Measurements from ENCODE around the gene GEN1.

Gene GEN1

DNA sequence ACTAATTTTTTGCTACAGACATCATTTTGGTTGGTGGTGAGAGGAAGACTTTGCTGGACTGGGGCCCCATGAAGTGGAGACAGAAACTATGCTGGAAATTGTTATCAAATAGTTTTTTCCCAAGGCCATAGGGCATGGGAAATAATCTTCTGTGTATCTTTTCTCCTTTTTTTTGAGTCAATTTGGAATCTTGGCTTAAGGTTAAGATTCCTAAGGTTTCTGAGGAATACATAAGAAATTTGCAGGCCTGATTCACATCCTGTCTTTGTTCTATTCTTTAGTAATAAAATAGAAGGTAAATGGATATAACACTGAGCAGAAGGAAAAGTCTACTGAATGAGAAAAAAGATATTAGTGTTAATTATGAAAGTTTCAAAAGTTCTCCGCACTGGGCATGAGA, 16.9 kb upstream of the GEN1 start:
- TF ChIP-seq, protein P1, sequence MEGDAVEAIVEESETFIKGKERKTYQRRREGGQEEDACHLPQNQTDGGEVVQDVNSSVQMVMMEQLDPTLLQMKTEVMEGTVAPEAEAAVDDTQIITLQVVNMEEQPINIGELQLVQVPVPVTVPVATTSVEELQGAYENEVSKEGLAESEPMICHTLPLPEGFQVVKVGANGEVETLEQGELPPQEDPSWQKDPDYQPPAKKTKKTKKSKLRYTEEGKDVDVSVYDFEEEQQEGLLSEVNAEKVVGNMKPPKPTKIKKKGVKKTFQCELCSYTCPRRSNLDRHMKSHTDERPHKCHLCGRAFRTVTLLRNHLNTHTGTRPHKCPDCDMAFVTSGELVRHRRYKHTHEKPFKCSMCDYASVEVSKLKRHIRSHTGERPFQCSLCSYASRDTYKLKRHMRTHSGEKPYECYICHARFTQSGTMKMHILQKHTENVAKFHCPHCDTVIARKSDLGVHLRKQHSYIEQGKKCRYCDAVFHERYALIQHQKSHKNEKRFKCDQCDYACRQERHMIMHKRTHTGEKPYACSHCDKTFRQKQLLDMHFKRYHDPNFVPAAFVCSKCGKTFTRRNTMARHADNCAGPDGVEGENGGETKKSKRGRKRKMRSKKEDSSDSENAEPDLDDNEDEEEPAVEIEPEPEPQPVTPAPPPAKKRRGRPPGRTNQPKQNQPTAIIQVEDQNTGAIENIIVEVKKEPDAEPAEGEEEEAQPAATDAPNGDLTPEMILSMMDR (IDR thresholded peaks at IDR 0.05; ENCODE audit: low read depth, low read length, missing control alignments), result no peak
- no peak overlapping the region for H3K4me3 ChIP-seq (ENCODE audit: low read depth, low read length)
- DNase-seq (ENCODE audit: low read depth), result no peak

DNA sequence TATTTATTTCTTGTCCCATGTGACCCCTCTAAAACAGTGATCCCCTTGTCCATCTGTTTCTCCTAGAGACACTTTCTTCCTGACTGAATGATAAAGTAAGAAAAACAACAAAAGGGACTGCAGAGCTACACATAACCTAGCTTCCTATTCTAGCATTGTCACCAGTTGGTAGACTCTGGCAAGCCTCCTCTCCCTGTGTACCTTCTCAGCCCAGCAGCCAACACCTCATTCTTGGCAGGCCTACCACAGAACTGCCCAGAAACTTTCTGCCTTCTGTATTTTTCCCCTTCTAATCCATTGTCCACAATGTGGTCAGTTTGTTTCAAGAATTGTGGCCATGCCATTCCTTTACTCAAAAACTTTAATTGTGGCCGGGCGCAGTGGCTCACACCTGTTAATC, 13.7 kb upstream of the GEN1 start:
- TF ChIP-seq, protein P1 (IDR thresholded peaks at IDR 0.05; ENCODE audit: low read depth, low read length, missing control alignments), result no peak

GRCh38 chr2:17747684-17748452, 6.1 kb upstream of the GEN1 start:
- H3K4me3 ChIP-seq (ENCODE audit: low read depth, low read length), result no peak overlapping the region
- TF ChIP-seq, protein P1 (IDR thresholded peaks at IDR 0.05; ENCODE audit: low read depth, low read length, missing control alignments), result no peak
- DNase-seq (ENCODE audit: low read depth), result no peak

More for the DNA sequence above, 13.7 kb upstream of the GEN1 start:
- no peak overlapping the region for H3K4me3 ChIP-seq (ENCODE audit: low read depth, low read length)
- no peak for DNase-seq (ENCODE audit: low read depth)

- TF ChIP-seq, protein P1 (IDR thresholded peaks at IDR 0.05; ENCODE audit: low read depth, low read length, missing control alignments), result no peak
- no peak overlapping the region for H3K4me3 ChIP-seq (ENCODE audit: low read depth, low read length)
- DNase-seq (ENCODE audit: low read depth), result no peak
These were observed 5.2 kb upstream of the GEN1 start for GRCh38 chr2:17748745-17749144.

DNA sequence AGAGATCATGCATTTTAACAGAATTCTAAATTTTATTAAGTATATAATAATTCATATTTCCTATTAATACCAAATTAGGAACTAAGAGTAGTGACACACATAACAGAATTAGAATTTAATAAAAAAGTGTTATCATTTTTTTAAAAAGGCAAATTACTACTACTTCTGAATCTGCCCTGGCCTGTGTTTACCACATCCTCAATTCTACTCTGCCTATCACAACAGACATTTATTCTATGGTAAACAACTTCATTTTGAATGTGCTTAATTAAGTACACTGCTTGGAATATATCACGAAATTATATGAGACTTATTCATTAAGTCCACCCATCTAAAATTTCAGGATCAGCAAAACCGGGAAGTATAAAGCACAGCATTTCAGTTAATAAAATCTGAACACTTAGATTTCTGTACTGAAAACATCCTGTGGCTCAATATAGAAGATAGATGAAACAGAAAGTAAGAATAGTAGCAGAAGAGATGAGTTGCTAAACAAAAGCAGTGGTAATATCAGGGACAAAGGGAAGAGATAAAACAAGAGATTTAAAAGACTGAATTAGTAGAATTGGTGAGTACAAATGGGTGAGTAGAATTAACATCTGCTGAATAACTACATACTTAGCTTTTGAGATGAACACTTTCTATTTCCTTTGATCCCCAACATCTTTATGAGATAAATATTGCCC, 4.0 kb upstream of the GEN1 start:
- TF ChIP-seq, protein P1 (IDR thresholded peaks at IDR 0.05; ENCODE audit: low read depth, low read length, missing control alignments), result no peak
- DNase-seq (ENCODE audit: low read depth), result no peak
- peak overlapping the region; percentile 29; the same call in 1 of the 2 replicates for H3K4me3 ChIP-seq (ENCODE audit: low read depth, low read length)

GRCh38 chr2:17752246-17752645, 1.7 kb upstream of the GEN1 start:
- TF ChIP-seq, protein P1 (IDR thresholded peaks at IDR 0.05; ENCODE audit: low read depth, low read length, missing control alignments), result no peak
- no peak for DNase-seq (ENCODE audit: low read depth)
- H3K4me3 ChIP-seq (ENCODE audit: low read depth, low read length), result peak overlapping the region; percentile 64

Data from GM12864 (cell line).